Subcutaneous adipose tissue (tissue), 4 donors: ENCODE results near the gene PITPNC1. TPM values are rescaled to one million over a fixed set of nuclear protein-coding genes. Genes with fewer than 3 reads are reported as not detected.

Experiments used
- total RNA-seq, 4 donors: library from RNA; depleted of rRNA; stranded (reverse); fragments of >200 nt; gene quantifications; one replicate each; pipeline ENCODE4 v1.1.0, GENCODE V29; 2016
- TF ChIP-seq, protein P1 (sequence below): fragments of 450-650 bp; IDR thresholded peaks from one replicate; pipeline ENCODE4 v1.5.1; 2016; ENCODE audit warnings: low read depth, mild to moderate bottlenecking, control low read depth, antibody characterized with exemption, moderate library complexity

Gene PITPNC1
- total RNA-seq, 4 donors from 2014 or later, result 12.1 to 26.8 (median 18.2) TPM

DNA sequence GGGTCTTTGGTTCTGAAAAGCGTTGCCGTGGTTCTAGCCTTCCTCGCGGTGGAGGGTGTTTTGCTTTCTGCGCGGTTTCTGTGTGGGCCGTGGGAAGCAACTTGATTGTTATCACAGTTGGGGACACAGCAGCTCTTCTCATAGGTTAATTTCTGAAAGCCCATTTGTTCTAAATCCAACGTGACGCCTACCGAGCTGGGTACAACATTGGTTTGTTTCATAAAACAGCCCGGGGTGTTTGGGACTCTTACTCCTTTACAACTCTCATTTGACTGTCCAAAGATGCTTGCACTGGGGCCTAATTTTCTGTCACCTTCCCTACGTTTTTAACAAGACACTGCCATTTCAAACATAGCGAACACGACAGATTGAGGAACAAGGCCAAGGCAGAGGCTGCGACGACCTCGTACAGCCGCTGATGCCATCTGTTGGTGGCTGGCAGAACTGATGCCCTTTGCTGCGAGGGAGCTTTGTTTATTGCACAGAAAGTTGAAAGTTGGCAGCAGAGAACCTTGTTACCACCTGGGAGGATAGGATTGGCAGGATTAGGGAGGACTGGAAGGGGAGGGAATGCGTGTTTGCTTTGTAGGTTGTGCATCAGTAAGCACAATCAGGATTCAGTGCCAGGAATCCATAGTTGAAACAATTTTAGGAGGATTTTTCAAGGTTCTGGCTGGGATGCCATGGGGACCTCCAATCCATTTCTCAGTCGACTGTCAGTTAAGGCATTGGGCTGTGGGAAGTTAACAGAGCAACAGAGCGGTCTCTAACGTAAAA is 98.3 kb downstream of the PITPNC1 start:
- TF ChIP-seq, protein P1, sequence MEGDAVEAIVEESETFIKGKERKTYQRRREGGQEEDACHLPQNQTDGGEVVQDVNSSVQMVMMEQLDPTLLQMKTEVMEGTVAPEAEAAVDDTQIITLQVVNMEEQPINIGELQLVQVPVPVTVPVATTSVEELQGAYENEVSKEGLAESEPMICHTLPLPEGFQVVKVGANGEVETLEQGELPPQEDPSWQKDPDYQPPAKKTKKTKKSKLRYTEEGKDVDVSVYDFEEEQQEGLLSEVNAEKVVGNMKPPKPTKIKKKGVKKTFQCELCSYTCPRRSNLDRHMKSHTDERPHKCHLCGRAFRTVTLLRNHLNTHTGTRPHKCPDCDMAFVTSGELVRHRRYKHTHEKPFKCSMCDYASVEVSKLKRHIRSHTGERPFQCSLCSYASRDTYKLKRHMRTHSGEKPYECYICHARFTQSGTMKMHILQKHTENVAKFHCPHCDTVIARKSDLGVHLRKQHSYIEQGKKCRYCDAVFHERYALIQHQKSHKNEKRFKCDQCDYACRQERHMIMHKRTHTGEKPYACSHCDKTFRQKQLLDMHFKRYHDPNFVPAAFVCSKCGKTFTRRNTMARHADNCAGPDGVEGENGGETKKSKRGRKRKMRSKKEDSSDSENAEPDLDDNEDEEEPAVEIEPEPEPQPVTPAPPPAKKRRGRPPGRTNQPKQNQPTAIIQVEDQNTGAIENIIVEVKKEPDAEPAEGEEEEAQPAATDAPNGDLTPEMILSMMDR, result no peak

GRCh38 chr17:67476787-67477335 is 99.8 kb downstream of the PITPNC1 start:
- TF ChIP-seq, protein P1, result no peak

DNA sequence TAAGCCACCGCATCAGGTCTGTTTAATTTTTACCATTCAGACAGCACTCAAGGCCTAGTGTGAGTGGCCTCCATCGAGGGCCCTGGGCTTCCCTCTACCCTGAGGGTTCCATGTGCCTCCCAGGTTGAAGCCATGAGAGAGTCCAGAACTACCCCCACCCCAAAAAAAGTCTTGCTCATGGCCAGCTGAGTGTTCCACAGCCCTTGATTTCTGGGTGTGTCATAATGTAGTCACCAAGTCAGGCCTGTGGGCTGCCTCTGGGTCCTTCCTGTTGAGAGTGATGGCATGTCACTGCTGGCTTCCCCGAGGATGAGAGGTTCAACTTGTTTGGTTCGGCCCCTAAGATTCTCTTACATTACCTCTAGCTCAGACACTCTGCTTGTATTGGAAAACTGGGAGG is 100.6 kb downstream of the PITPNC1 start:
- TF ChIP-seq, protein P1, result no peak

DNA sequence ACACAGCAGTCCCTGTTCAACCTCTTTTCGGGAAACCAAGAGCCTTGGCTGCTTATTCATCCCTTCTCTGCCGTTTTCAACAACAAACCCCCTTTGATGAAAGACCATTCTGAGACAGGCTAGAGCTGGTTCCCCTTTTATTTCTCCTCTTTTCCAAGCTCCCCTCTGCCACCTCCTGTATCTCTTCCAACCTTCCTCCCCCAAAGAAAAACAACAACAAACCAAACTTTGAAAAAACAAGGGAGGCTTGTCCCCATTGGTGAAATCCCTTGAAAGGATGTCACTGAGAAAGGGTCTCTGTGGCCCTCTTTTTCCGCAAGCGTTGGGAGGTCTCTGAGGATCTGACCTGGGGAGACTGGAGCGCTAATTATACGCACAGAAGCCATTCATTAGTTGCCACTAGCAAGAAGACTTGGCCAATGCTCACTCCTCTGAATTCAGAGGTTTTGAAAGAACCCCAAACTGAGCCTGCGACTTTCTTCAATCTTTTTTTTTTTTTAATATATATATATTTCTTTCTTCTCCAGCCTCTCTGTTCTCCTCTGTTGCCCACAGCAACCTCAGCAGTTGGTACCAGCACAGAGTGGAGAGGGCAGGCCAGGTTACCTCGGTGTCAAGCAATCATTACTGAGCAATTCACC is 101.4 kb downstream of the PITPNC1 start:
- TF ChIP-seq, protein P1, result no peak

DNA sequence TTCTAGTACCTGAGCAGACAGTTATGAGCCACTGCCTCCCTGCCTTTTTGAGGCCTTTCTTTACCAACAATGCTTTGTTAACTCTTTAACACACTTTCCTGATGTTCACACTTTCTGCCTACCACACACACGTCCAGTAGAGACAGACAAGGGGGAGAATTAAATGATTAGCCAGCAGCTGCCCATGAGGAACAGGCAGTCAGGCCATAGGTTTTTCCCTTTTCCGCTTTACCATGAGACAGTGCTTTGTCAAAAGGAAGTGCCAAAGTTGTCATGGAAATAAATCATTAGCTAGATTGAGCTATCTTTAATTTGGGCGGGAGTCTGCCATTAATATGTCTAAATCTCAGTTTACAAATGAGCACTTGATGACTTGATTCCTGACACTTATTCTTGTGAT is 102.1 kb downstream of the PITPNC1 start:
- TF ChIP-seq, protein P1, result no peak

GRCh38 chr17:67481808-67482207 is 104.7 kb downstream of the PITPNC1 start:
- TF ChIP-seq, protein P1, result no peak

GRCh38 chr17:67482764-67483163 is 105.7 kb downstream of the PITPNC1 start:
- TF ChIP-seq, protein P1, result no peak
